Neural progenitor cell (in vitro differentiated cells): ENCODE data around the gene MYMX.

ENCODE experiments used
- CTCF ChIP-seq: fragments of 200-600 bp; sonication (generic); IDR thresholded peaks from 2 replicates; pipeline ENCODE4 v1.5.1; 2017; ENCODE audit warnings: antibody characterized with exemption, mild to moderate bottlenecking
- EZH2 ChIP-seq: fragments of 200-600 bp; sonication (generic); IDR thresholded peaks from 2 replicates; pipeline ENCODE4 v1.6.1; 2017; ENCODE audit warnings: antibody characterized with exemption, mild to moderate bottlenecking, moderate library complexity

- TF ChIP-seq CTCF (no peak), EZH2 (no peak)
Observed at GRCh38 chr6:44262467-44263353, 46.0 kb downstream of the MYMX start.
